Measurements from ENCODE around the gene ATP2A2.
"Not testable (repeated sequence)": the region's sequence is repeated elsewhere in the genome, so short reads cannot be mapped to it uniquely, and the experiment has no call there.

- not testable (repeated sequence) for TF ChIP-seq CTCF, EP300, POLR2AphosphoS5 (IDR thresholded peaks at IDR 0.05)
These were observed 25.1 kb upstream of the ATP2A2 start for GRCh38 chr12:110255890-110256456.
